Measurements from ENCODE around the gene PEBP1. TPM values are rescaled to one million over a fixed set of nuclear protein-coding genes. Genes with fewer than 3 reads are reported as not detected.

The PEBP1 gene
- total RNA-seq, 2 donors from 2014 or later, result 315 to 322 TPM

DNA sequence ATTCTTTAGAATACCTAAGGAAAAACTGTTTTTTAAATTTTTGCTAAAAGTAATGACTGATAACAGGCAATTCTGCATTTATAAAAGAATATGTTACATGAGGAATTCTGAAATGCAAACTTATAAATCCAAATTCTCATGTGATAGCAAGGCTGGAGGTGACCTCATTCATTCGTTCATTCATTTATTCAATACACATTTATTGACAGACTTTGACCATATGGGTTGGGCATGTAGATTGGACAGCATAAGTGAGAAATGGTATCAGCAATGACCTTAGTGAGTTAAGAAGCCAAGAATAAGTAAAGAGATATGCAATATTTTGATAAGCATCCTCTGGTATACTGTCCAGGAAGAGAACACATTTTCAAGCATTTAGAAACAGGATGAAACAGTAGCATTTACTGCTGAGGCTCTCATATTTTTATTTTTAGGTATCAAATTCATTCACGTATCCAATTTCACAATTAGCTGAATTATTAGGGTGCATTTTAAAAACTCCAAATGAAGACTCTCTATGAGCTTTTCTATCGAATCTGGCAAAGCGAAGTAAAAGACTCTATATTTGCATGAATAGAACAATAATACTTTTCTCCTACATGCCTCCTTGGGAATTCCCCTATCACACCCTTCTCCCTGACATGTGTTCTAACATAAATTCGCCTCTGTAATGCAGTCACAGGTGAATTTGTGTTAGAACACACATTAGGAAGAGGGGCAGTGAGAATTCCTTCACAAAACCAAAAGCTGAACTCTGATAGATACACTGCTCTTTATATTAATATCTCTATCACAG lies 49.9 kb downstream of the PEBP1 start:
- ATAC-seq (no peak), DNase-seq (no peak)
- intact Hi-C loops (cut with DNase I), result loop anchor here in 1 of 2 donors (10.0 kb wide), 1 partner anchor 61 kb away; no protein-coding TSS in a partner anchor

DNA sequence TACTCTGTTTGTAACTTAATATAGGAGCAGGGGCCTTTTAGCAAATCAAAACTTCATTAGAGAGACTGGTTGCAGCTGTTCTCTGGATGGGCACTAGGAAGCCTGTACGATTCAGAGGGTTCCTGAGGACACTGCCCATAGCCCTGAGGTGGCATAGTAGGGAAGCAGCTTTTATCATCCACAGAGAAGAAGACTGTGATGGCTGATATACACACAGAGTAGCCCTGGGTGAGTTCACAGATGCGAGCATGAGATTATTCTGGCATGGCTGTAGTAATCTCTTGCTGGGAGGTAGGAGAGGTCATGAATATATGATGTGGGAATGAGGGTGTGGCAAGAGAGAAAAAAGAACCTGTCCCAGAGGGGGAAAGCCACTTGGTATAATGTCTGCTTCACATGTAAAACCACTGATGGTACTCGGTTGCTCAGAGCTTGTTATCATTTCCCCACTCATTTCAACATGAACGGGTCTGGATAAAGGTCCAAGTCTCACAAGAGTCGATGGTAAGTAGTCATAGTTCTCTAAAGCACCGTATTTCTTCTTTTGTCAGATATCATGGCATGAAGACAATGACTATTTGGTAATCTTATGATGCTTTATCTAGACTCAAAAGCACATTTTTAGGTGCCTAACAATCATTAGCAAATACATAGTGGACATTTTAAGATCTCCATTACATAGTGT lies 52.0 kb downstream of the PEBP1 start:
- intact Hi-C loops (cut with DNase I), result loop anchor here in 1 of 2 donors (10.0 kb wide), 1 partner anchor 63 kb away; no protein-coding TSS in a partner anchor
- ATAC-seq, result no peak
- no peak for DNase-seq

DNA sequence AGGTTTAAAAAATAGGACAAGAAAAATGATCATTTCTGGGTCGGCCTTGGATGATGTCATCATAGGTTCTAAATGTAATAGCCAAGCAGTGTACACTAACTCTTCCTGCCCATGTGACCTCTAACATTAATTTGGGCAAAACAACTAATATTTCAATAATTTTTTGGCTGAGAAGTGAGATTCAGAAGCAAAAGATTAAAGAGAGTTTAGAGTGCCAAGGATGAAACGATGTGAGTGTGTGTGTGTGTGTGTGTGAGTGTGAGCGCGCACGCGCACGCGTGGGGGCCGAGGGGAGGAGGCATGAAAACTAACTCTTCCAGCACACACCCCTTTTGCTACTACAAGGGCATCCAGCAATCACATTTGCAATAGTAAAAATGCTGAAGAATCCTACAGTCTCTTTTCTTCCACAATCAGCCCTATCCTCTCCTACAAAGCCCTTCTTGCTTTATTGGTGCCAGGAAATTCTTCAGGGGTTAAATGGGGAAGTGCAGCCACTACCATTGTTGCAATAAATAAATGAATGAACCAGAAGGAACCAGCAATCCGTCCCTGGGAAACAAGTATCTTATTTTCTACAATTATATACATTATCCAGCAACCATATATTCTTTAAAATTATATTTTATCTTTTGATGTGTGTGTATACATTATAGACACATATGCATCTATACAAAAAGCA lies 52.9 kb downstream of the PEBP1 start:
- intact Hi-C loops (cut with DNase I), result loop anchor here in 1 of 2 donors (10.0 kb wide), 1 partner anchor 64 kb away; no protein-coding TSS in a partner anchor
- DNase-seq (peak; percentile 53), ATAC-seq (peak; percentile 82 to 83)

DNA sequence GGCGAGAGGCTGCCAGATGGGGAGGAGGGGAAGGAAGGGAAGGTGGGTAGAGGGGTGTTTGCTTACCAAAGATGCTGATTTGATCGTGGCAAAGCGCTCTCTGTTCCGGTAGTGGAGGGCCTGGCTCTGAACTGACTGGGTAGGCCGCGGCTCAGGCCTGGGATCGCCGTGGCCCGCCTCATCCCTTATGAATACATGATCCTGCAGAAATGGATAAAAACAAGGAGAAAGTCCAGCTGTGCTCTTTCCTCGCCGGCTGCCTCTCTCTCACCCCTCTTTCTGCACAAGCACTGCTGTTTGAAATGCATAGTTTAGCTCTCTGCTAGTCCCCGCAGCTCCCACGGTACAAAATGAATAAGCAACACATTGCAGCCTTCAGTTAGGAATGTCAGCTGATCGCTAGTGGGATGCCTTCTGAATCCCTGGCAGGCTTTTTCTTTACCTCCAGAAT lies 53.8 kb downstream of the PEBP1 start:
- ATAC-seq, result peak; percentile 71 to 82
- intact Hi-C loops (cut with DNase I), result loop anchor here in 1 of 2 donors (10.0 kb wide), 1 partner anchor 65 kb away; no protein-coding TSS in a partner anchor
- DNase-seq, result peak; percentile 28

DNA sequence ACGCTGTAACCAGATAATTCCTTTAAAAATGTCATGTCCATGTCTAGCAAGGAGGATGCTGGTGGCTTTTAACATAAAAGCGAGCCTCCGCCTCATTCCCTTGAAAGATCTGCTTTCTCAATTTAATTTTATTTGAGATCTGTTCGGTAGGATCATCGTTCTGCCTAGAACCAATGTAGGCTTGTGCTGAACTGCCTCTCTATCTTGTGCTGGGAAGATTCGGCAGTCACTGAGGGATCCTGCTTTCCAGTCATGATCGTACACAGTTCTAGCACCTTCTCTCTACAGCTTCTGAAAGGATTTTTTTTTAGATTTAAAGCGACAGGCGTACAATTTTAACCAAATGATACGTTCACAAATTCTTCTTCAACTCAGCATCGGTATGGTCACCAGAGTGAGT lies 54.3 kb downstream of the PEBP1 start:
- intact Hi-C loops (cut with DNase I), result no loop called here
- ATAC-seq, result peak; percentile 60 to 66
- no peak for DNase-seq

DNA sequence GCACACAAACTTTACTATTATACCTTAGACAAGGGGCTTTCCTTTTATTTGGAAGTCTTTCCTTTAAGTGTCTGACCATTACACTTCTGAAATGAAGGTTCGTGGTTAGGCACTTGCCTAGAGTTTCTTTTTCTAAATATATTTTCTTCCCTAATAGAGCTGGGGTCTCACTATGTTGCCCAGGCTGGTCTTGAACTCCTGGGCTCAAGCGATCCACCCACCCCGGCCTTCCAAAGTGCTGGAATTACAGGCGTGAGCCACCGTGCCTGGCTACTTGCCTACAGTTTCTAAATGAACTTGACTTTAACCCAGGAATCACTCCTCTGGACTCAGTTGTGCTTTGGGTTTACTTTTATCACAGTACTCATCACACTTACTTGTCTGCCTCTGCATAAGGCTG lies 57.6 kb downstream of the PEBP1 start:
- intact Hi-C loops (cut with DNase I), result no loop called here
- ATAC-seq, result no peak
- no peak for DNase-seq

DNA sequence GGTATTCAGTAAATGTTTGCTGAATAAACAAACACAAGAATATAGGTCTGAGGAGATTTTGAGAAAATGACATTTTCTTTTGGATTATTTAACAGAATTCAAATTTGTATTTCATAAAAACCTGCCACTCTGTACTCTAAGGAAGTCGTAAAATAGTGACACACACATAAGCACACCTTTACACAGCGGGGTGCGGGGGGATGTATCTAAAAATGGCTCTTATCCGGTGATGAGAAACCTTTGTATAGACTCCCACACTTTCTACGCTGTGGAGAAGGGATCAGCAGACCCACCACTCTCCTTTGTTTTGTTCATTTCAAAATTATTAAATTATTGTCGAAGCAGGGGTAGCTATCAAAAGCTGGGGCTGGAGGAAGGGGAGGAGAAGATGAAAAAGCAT lies 58.0 kb downstream of the PEBP1 start:
- ATAC-seq (no peak), DNase-seq (no peak)
- intact Hi-C loops (cut with DNase I), result no loop called here

Other genes with a start within 250 kb of the PEBP1 start
- under 1 TPM; under 0.01 to 0.05 TPM for gene KSR2, start 167.1 kb upstream of the PEBP1 start, total RNA-seq
- gene RFC5, start 119.4 kb upstream of the PEBP1 start, total RNA-seq, result 1 to 10 TPM; 4.9 to 7.7 TPM
- 10 to 100 TPM; 77.6 to 83.4 TPM for gene WSB2, start 74.9 kb upstream of the PEBP1 start, total RNA-seq
- gene VSIG10, start 32.1 kb upstream of the PEBP1 start, total RNA-seq, result 10 to 100 TPM in 1 of 2 donors, 1 to 10 TPM in 1; 9.3 to 17.2 TPM
- 10 to 100 TPM; 15.0 to 23.1 TPM for gene TAOK3, start 236.8 kb downstream of the PEBP1 start, total RNA-seq
- 10 to 100 TPM; 18.1 to 19.7 TPM for gene SUDS3, start 240.4 kb downstream of the PEBP1 start, total RNA-seq